ENCODE data around the gene SLC14A1. TPM values are rescaled to one million over a fixed set of nuclear protein-coding genes. Genes with fewer than 3 reads are reported as not detected.

The SLC14A1 gene
- total and polyA plus RNA-seq, 2 of the 13 experiments (the other 11 are each of a cell fraction or from before 2014, with no cell fraction given), result not detected

DNA sequence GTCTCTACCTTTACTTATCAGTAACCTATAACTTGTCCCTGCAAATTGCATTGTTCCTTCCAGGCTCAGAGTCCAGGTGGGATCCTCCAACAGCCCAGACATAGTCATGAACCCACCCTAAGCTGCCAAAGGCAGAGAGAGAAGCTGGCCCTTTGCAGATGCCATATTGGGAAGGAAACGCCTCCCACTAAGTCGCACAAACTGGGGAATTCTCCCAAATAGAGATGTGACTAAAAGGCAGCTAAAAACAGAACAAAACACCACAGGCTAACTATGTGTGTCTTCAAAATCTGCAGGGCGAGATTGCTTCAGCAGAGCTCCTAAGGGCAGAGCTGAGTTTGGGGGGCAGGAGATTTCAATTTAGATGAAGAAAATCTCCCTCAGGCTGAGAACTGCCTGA is 63.0 kb downstream of the SLC14A1 start:
- Histone ChIP-seq H4K20me1 (ENCODE audit: insufficient read depth, low read length) (no peaks in the 10 kb centered on the region), H3K4me1 (ENCODE audit: insufficient read depth, low read length) (no peaks in the 10 kb centered on the region), H3K9ac (ENCODE audit: insufficient read depth, low read depth, low read length) (no peak overlapping the region), H3K79me2 (ENCODE audit: insufficient read depth, low read length) (no peaks in the 10 kb centered on the region), H3K27ac (ENCODE audit: extremely low read length, insufficient read depth, low read length) (no peak overlapping the region), H3K36me3 (replicated peaks in 1 of 2; ENCODE audit: control insufficient read depth in 1 of 2, insufficient read depth in 2 of 2, low read length in 2 of 2) (no peaks in the 10 kb centered on the region), H3K4me3 (replicated peaks in 1 of 3; ENCODE audit: insufficient read depth in 1 of 3, low read depth in 2 of 3, low read length in 3 of 3) (no peak overlapping the region), H3K9me3 (ENCODE audit: low read length) (no peaks in the 10 kb centered on the region), H3K27me3 (ENCODE audit: control insufficient read depth in 1 of 2, insufficient read depth in 2 of 2, low read length in 2 of 2) (no peaks in the 10 kb centered on the region), H2AFZ (ENCODE audit: low read length) (no peak overlapping the region), H3K4me2 (ENCODE audit: low read depth, low read length) (no peak overlapping the region)
- POLR2A ChIA-PET, result no interaction called here
- no peak for DNase-seq (ENCODE audit: low spot score)
- WGBS (ENCODE audit: low lambda C conversion rate), result 68% methylated on average over 3 of the region's 3 CpGs
- CTCF ChIA-PET (ENCODE audit: low intra/inter-chr PET ratio, low total read pairs), result no interaction called here
- no TSS peak for BruUV-seq (replicated peaks)
- ATAC-seq, result no peak
- TF ChIP-seq ZNF780A (CRISPR knock-in tag; IDR thresholded peaks at IDR 0.05) (no peak), FOXK2 (IDR thresholded peaks at IDR 0.05) (no peak), ARID3A (IDR thresholded peaks at IDR 0.05; ENCODE audit: low read depth, low read length) (no peak), ZEB1 (IDR thresholded peaks at IDR 0.05; ENCODE audit: insufficient replicate concordance, low read depth) (no peak), ZNF160 (CRISPR knock-in tag; IDR thresholded peaks at IDR 0.05) (no peak), ARNT2 (CRISPR knock-in tag; IDR thresholded peaks at IDR 0.05; ENCODE audit: low read depth) (no peak), ZMAT3 (CRISPR knock-in tag; conservative IDR thresholded peaks at IDR 0.05) (no peak), RBAK (CRISPR knock-in tag; IDR thresholded peaks at IDR 0.05) (no peak), TGIF2 (CRISPR knock-in tag; IDR thresholded peaks at IDR 0.05) (no peak), XBP1 (CRISPR knock-in tag; IDR thresholded peaks at IDR 0.05) (no peak), HNF4A (CRISPR knock-in tag; IDR thresholded peaks at IDR 0.05) (no peak)
- TF ChIP-seq, protein P1, sequence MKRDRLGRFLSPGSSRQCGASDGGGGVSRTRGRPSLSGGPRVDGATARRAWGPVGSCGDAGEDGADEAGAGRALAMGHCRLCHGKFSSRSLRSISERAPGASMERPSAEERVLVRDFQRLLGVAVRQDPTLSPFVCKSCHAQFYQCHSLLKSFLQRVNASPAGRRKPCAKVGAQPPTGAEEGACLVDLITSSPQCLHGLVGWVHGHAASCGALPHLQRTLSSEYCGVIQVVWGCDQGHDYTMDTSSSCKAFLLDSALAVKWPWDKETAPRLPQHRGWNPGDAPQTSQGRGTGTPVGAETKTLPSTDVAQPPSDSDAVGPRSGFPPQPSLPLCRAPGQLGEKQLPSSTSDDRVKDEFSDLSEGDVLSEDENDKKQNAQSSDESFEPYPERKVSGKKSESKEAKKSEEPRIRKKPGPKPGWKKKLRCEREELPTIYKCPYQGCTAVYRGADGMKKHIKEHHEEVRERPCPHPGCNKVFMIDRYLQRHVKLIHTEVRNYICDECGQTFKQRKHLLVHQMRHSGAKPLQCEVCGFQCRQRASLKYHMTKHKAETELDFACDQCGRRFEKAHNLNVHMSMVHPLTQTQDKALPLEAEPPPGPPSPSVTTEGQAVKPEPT (CRISPR knock-in tag; IDR thresholded peaks at IDR 0.05; ENCODE audit: low read depth), result no peak
- TF ChIP-seq, protein P2, sequence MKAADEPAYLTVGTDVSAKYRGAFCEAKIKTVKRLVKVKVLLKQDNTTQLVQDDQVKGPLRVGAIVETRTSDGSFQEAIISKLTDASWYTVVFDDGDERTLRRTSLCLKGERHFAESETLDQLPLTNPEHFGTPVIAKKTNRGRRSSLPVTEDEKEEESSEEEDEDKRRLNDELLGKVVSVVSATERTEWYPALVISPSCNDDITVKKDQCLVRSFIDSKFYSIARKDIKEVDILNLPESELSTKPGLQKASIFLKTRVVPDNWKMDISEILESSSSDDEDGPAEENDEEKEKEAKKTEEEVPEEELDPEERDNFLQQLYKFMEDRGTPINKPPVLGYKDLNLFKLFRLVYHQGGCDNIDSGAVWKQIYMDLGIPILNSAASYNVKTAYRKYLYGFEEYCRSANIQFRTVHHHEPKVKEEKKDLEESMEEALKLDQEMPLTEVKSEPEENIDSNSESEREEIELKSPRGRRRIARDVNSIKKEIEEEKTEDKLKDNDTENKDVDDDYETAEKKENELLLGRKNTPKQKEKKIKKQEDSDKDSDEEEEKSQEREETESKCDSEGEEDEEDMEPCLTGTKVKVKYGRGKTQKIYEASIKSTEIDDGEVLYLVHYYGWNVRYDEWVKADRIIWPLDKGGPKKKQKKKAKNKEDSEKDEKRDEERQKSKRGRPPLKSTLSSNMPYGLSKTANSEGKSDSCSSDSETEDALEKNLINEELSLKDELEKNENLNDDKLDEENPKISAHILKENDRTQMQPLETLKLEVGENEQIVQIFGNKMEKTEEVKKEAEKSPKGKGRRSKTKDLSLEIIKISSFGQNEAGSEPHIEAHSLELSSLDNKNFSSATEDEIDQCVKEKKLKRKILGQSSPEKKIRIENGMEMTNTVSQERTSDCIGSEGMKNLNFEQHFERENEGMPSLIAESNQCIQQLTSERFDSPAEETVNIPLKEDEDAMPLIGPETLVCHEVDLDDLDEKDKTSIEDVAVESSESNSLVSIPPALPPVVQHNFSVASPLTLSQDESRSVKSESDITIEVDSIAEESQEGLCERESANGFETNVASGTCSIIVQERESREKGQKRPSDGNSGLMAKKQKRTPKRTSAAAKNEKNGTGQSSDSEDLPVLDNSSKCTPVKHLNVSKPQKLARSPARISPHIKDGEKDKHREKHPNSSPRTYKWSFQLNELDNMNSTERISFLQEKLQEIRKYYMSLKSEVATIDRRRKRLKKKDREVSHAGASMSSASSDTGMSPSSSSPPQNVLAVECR (CRISPR knock-in tag; IDR thresholded peaks at IDR 0.05; ENCODE audit: borderline replicate concordance), result no peak
- no peak for FAIRE-seq
- intact Hi-C loops (cut with micrococcal nuclease; ENCODE audit: unreplicated experiment), result no loop called here
- in situ Hi-C loops (cut with HindIII; ENCODE audit: extremely low pct_ligation_motif_present, low pct_unique_long_range_greater_than_20kb), result no loop called here

All from HepG2 (cell line).